Stimulated activated naive CD4-positive, alpha-beta T cell (primary cell): ENCODE results near the gene GLRX3.
A peak's percentile ranks its signal among the peaks of the same experiment; 100 is the strongest.
"Not testable (repeated sequence)": the region's sequence is repeated elsewhere in the genome, so short reads cannot be mapped to it uniquely, and the experiment has no call there.

Experiments
- DNase-seq, 6 experiments: peaks; one replicate each; lab custom pipeline; 2025; lab: John Stamatoyannopoulos, UW

Gene GLRX3

GRCh38 chr10:130136226-130137089, at the start of gene GLRX3:
GLRX3 (plus strand) TSS chr10:130136391; CDS start chr10:130136421, 30 bp downstream.
- peak; percentile 67 to 86 (median 84) for DNase-seq

GRCh38 chr10:130090565-130090964, 45.6 kb upstream of the GLRX3 start:
- DNase-seq = not testable (repeated sequence)

GRCh38 chr10:130099344-130099743, 36.8 kb upstream of the GLRX3 start:
- DNase-seq = no peak

- DNase-seq = no peak
Observed at GRCh38 chr10:130105724-130106123, 30.5 kb upstream of the GLRX3 start.

GRCh38 chr10:130108146-130108545, 28.0 kb upstream of the GLRX3 start:
- DNase-seq = not testable (repeated sequence)

- peak in 1 of 6 experiments; percentile 22 for DNase-seq
Observed at GRCh38 chr10:130108934-130109604, 27.1 kb upstream of the GLRX3 start.

GRCh38 chr10:130109796-130110245, 26.4 kb upstream of the GLRX3 start:
- peak in 5 of 6 experiments; percentile 59 to 92 (median 80) for DNase-seq

- peak; percentile 94 to 100 (median 99) for DNase-seq
Observed at GRCh38 chr10:130110246-130111112, 25.7 kb upstream of the GLRX3 start, which contains the start of gene C10orf143. C10orf143 (minus strand) TSS chr10:130110830; CDS start chr10:130110772, 58 bp downstream.

- peak; percentile 91 to 99 (median 96) for DNase-seq
Observed at GRCh38 chr10:130111113-130111851, 24.9 kb upstream of the GLRX3 start.

GRCh38 chr10:130111852-130112180, 24.4 kb upstream of the GLRX3 start:
- peak in 1 of 6 experiments; percentile 37 for DNase-seq

GRCh38 chr10:130112821-130113220, 23.4 kb upstream of the GLRX3 start:
- DNase-seq = no peak

- DNase-seq = not testable (repeated sequence)
Observed at GRCh38 chr10:130116942-130117341, 19.2 kb upstream of the GLRX3 start.

- not testable (repeated sequence) for DNase-seq
Observed at GRCh38 chr10:130117535-130117934, 18.7 kb upstream of the GLRX3 start.

GRCh38 chr10:130121486-130122079, 14.6 kb upstream of the GLRX3 start:
- DNase-seq = no peak

- peak in 5 of 6 experiments; percentile 12 to 41 (median 34) for DNase-seq
Observed at GRCh38 chr10:130127364-130128061, 8.7 kb upstream of the GLRX3 start.

GRCh38 chr10:130128062-130128781, 8.0 kb upstream of the GLRX3 start:
- DNase-seq = no peak

- no peak for DNase-seq
Observed at GRCh38 chr10:130128922-130129321, 7.3 kb upstream of the GLRX3 start.

GRCh38 chr10:130135676-130136225, 440 bp upstream of the GLRX3 start:
- DNase-seq = peak in 1 of 6 experiments; percentile 18

GRCh38 chr10:130137090-130137448, 878 bp downstream of the GLRX3 start:
- DNase-seq = no peak
